Brain microvascular endothelial cell (primary cell): ENCODE measurements around the gene TANGO6.

Experiments used
- DNase-seq: peaks from one replicate; pipeline ENCODE4 v3.0.0-alpha.2; 2020
- H3K27ac ChIP-seq: fragments of 250-450 bp; sonication (Bioruptor Pico); 2 replicates; pipeline ENCODE4 v1.5.1; 2020; ENCODE audit warnings: mild to moderate bottlenecking, moderate library complexity
- H3K27me3 ChIP-seq: fragments of 250-450 bp; sonication (Bioruptor Pico); replicated peaks from 2 replicates; pipeline ENCODE4 v1.5.1; 2020; ENCODE audit warnings: mild to moderate bottlenecking
- H3K36me3 ChIP-seq: fragments of 250-450 bp; sonication (Bioruptor Pico); replicated peaks from 2 replicates; pipeline ENCODE4 v1.5.1; 2020; ENCODE audit warnings: mild to moderate bottlenecking
- H3K4me3 ChIP-seq: 2 replicates; pipeline ENCODE4 v1.5.1; 2011; ENCODE audit warnings: low read depth, mild to moderate bottlenecking, control low read depth, low read length, moderate library complexity
- in situ Hi-C: cut with HindIII; loops from 2 replicates; pipeline ENCODE4 v1.10.0; 2017; ENCODE audit warnings: low sequenced_read_pairs, low pct_ligation_motif_present
- TF ChIP-seq, protein P1 (sequence below): IDR thresholded peaks from 2 replicates; pipeline ENCODE4 v1.5.1; 2011; ENCODE audit warnings: low read depth, mild to moderate bottlenecking, moderate library complexity, low read length, control low read depth, inconsistent platforms; ENCODE audit errors: missing control alignments

TANGO6 gene

DNA sequence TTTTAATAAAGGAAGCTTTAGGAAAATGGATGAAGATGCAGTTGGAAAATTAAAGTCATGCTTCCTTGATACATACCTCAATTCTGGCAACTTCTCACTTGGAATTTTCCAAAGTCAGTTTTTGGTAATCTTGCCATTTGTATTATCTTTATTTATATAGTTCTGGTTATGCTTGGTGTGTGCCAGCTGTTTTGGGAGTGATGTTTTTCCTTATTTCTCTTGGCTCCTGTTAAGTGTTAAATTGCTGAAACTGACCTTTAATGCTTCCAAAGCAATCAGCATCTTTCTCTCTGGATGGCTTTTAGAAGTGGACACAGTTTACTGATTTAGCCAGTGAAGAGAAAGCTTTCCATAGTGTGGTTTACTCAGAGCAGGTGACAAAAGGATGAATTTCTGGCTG, 192.0 kb downstream of the TANGO6 start:
- TF ChIP-seq, protein P1, sequence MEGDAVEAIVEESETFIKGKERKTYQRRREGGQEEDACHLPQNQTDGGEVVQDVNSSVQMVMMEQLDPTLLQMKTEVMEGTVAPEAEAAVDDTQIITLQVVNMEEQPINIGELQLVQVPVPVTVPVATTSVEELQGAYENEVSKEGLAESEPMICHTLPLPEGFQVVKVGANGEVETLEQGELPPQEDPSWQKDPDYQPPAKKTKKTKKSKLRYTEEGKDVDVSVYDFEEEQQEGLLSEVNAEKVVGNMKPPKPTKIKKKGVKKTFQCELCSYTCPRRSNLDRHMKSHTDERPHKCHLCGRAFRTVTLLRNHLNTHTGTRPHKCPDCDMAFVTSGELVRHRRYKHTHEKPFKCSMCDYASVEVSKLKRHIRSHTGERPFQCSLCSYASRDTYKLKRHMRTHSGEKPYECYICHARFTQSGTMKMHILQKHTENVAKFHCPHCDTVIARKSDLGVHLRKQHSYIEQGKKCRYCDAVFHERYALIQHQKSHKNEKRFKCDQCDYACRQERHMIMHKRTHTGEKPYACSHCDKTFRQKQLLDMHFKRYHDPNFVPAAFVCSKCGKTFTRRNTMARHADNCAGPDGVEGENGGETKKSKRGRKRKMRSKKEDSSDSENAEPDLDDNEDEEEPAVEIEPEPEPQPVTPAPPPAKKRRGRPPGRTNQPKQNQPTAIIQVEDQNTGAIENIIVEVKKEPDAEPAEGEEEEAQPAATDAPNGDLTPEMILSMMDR: no peak
- no peaks in the 10 kb centered on the region for H3K36me3 ChIP-seq
- in situ Hi-C loops: no loop called here
- DNase-seq: no peak
- H3K27ac ChIP-seq: no peak overlapping the region
- no peaks in the 10 kb centered on the region for H3K27me3 ChIP-seq
- H3K4me3 ChIP-seq: no peak overlapping the region

GRCh38 chr16:69036399-69037091, 193.2 kb downstream of the TANGO6 start:
- Histone ChIP-seq H3K27me3 (no peaks in the 10 kb centered on the region), H3K27ac (no peak overlapping the region), H3K4me3 (no peak overlapping the region), H3K36me3 (no peaks in the 10 kb centered on the region)
- TF ChIP-seq, protein P1: no peak
- in situ Hi-C loops: no loop called here
- no peak for DNase-seq

GRCh38 chr16:69037373-69038160, 194.2 kb downstream of the TANGO6 start:
- no peak for DNase-seq
- TF ChIP-seq, protein P1: no peak
- in situ Hi-C loops: no loop called here
- Histone ChIP-seq H3K36me3 (no peaks in the 10 kb centered on the region), H3K27me3 (no peaks in the 10 kb centered on the region), H3K27ac (no peak overlapping the region), H3K4me3 (no peak overlapping the region)

GRCh38 chr16:69039333-69039941, 196.1 kb downstream of the TANGO6 start:
- no peaks in the 10 kb centered on the region for H3K36me3 ChIP-seq
- in situ Hi-C loops: no loop called here
- peak overlapping the region; percentile 22 for H3K27ac ChIP-seq
- DNase-seq: peak; percentile 61
- TF ChIP-seq, protein P1: no peak
- H3K4me3 ChIP-seq: no peak overlapping the region
- no peaks in the 10 kb centered on the region for H3K27me3 ChIP-seq

GRCh38 chr16:69040144-69040909, 197.0 kb downstream of the TANGO6 start:
- in situ Hi-C loops: no loop called here
- DNase-seq: no peak
- no peaks in the 10 kb centered on the region for H3K27me3 ChIP-seq
- TF ChIP-seq, protein P1: no peak
- H3K36me3 ChIP-seq: no peaks in the 10 kb centered on the region
- H3K27ac ChIP-seq: peak overlapping the region; percentile 22
- H3K4me3 ChIP-seq: no peak overlapping the region
